Loucy (cell line): ENCODE data around the gene RASAL1.

Experiments
- H2AFZ ChIP-seq: fragments of 200-600 bp; sonication (generic); 2 replicates; pipeline ENCODE4 v1.6.0; 2016; ENCODE audit warnings: antibody characterized with exemption, mild to moderate bottlenecking, low read length, moderate library complexity
- H3F3A ChIP-seq: fragments of 200-600 bp; 2 replicates; pipeline ENCODE4 v1.6.0; 2016; ENCODE audit warnings: antibody characterized with exemption, low read depth, mild to moderate bottlenecking
- H3K27me3 ChIP-seq: fragments of 200-600 bp; sonication (generic); 2 replicates; pipeline ENCODE4 v1.6.1; 2014; ENCODE audit warnings: low read length, mild to moderate bottlenecking; ENCODE audit not compliant: insufficient read depth, poor library complexity, severe bottlenecking
- H3K36me3 ChIP-seq: fragments of 200-600 bp; sonication (generic); 2 replicates; pipeline ENCODE4 v1.6.1; 2016; ENCODE audit warnings: low read length; ENCODE audit not compliant: insufficient read depth
- H3K4me1 ChIP-seq: fragments of 200-600 bp; sonication (generic); 2 replicates; pipeline ENCODE4 v1.5.1; 2014; ENCODE audit warnings: low read length, mild to moderate bottlenecking; ENCODE audit not compliant: insufficient read depth, poor library complexity, severe bottlenecking
- H3K4me2 ChIP-seq: fragments of 200-600 bp; sonication (generic); 2 replicates; pipeline ENCODE4 v1.6.0; 2014; ENCODE audit warnings: antibody characterized with exemption, low read length, low read depth, mild to moderate bottlenecking; ENCODE audit not compliant: poor library complexity, severe bottlenecking
- H3K4me3 ChIP-seq: fragments of 200-600 bp; sonication (generic); 2 replicates; pipeline ENCODE4 v1.5.1; 2014; ENCODE audit warnings: low read length, mild to moderate bottlenecking, mixed read lengths; ENCODE audit not compliant: poor library complexity, severe bottlenecking
- H3K79me2 ChIP-seq: fragments of 200-600 bp; sonication (generic); 2 replicates; pipeline ENCODE4 v1.6.1; 2014; ENCODE audit warnings: low read length; ENCODE audit not compliant: insufficient read depth
- H3K9ac ChIP-seq: fragments of 200-600 bp; sonication (generic); 2 replicates; pipeline ENCODE4 v1.6.0; 2014; ENCODE audit warnings: mild to moderate bottlenecking, low read depth, low read length, moderate library complexity; ENCODE audit not compliant: poor library complexity, severe bottlenecking
- H3K9me2 ChIP-seq: fragments of 200-600 bp; sonication (generic); replicated peaks from 2 replicates; pipeline ENCODE4 v1.6.1; 2016; ENCODE audit warnings: low read depth, low read length, mixed read lengths
- H3K9me3 ChIP-seq: fragments of 200-600 bp; sonication (generic); 2 replicates; pipeline ENCODE4 v1.6.1; 2014; ENCODE audit warnings: mild to moderate bottlenecking, antibody characterized with exemption, low read length, low read depth; ENCODE audit not compliant: insufficient read depth
- H4K20me1 ChIP-seq: fragments of 200-600 bp; sonication (generic); 2 replicates; pipeline ENCODE4 v1.6.0; 2014; ENCODE audit warnings: antibody characterized with exemption, low read length, mild to moderate bottlenecking; ENCODE audit not compliant: insufficient read depth, poor library complexity, severe bottlenecking
- EZH2phosphoT487 ChIP-seq: fragments of 200-600 bp; IDR thresholded peaks from 2 replicates; pipeline ENCODE4 v1.6.1; 2018; ENCODE audit warnings: antibody characterized with exemption, mild to moderate bottlenecking, moderate library complexity, borderline replicate concordance
- TF ChIP-seq, protein P1 (sequence below): fragments of 200-600 bp; sonication (generic); conservative IDR thresholded peaks from 2 replicates; pipeline ENCODE4 v1.5.1; 2014; ENCODE audit warnings: mild to moderate bottlenecking, antibody characterized with exemption, low read length

RASAL1 gene

DNA sequence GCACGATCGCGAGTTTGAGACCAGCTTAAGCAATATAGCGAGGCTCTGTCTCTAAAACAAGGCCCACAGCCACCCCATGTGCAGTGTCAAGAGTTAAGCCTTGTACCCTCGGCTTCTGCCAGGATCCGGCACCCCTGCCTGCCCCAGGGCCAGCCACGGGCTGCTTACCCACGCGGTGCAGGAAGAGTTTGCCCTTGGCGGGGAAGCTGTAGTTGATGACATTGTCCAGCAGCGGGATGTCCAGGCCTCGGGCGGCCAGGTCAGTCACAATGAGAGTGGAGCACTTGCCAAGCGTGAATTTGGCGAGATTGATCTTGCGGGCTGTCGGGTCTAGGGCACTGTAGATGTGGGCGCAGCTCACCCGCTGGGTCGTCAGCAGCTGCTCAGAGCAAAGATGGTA, 36.6 kb upstream of the RASAL1 start:
- H3K4me2 ChIP-seq = no peak overlapping the region
- no peaks in the 10 kb centered on the region for H3K79me2 ChIP-seq
- H3K9ac ChIP-seq = no peak overlapping the region
- H3K36me3 ChIP-seq = peaks cover 80% of the 10 kb centered on the region; the same call in 1 of the 2 replicates
- no peaks in the 10 kb centered on the region for H3K9me3 ChIP-seq
- H3F3A ChIP-seq = no peaks in the 10 kb centered on the region
- no peaks in the 10 kb centered on the region for H4K20me1 ChIP-seq
- no peaks in the 10 kb centered on the region for H3K27me3 ChIP-seq
- H2AFZ ChIP-seq = no peak overlapping the region
- H3K4me1 ChIP-seq = no peaks in the 10 kb centered on the region
- H3K4me3 ChIP-seq = no peak overlapping the region
- no peak for TF ChIP-seq EZH2phosphoT487
- no peaks in the 10 kb centered on the region for H3K9me2 ChIP-seq

DNA sequence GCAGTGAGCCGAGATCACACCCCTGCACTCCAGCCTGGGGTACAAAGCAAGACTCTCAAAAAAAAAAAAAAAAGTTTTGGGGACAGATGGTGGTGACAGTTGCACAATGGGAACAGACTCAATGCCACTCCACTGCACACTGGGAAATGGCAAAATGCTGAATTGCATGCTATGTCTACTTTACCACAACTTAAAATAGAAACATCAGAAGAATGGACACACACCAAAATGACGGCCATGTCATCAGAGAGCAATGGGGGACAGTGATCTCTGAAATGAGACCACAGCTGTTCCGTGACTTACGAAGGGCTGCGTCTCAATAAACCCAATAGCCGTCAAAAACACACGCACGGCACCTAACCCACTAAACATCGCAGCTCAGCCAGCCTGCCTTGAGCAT, 36.0 kb upstream of the RASAL1 start:
- Histone ChIP-seq H3K36me3 (peaks cover 80% of the 10 kb centered on the region; the same call in 1 of the 2 replicates), H3K4me3 (no peak overlapping the region)

DNA sequence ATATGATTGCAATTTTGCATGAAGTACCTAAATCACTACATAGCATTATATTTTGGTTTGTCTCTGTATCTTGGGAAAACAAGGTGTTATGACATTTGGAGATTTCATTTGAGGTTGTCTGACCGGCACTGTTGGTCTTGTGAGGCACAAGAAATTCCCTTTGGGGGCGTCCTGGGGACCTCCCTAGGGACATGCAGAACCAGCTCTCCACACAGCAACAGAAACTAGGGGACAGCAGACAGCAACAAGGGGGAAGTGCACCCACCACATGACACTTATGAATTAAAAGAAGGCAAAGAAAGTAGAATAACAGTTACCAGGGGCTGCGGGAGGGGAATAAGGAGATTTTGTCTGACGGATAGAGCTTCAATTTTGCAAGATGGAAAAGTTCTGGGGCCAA, 35.4 kb upstream of the RASAL1 start:
- no peaks in the 10 kb centered on the region for H4K20me1 ChIP-seq
- no peak for TF ChIP-seq EZH2phosphoT487
- TF ChIP-seq, protein P1, sequence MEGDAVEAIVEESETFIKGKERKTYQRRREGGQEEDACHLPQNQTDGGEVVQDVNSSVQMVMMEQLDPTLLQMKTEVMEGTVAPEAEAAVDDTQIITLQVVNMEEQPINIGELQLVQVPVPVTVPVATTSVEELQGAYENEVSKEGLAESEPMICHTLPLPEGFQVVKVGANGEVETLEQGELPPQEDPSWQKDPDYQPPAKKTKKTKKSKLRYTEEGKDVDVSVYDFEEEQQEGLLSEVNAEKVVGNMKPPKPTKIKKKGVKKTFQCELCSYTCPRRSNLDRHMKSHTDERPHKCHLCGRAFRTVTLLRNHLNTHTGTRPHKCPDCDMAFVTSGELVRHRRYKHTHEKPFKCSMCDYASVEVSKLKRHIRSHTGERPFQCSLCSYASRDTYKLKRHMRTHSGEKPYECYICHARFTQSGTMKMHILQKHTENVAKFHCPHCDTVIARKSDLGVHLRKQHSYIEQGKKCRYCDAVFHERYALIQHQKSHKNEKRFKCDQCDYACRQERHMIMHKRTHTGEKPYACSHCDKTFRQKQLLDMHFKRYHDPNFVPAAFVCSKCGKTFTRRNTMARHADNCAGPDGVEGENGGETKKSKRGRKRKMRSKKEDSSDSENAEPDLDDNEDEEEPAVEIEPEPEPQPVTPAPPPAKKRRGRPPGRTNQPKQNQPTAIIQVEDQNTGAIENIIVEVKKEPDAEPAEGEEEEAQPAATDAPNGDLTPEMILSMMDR = no peak

More for the DNA sequence above, 36.0 kb upstream of the RASAL1 start:
- H3K9me2 ChIP-seq = no peaks in the 10 kb centered on the region
- no peaks in the 10 kb centered on the region for H3K9me3 ChIP-seq
- H3K27me3 ChIP-seq = no peaks in the 10 kb centered on the region
- no peak overlapping the region for H3K4me2 ChIP-seq
- TF ChIP-seq, protein P1 = no peak
- TF ChIP-seq EZH2phosphoT487 = no peak
- no peaks in the 10 kb centered on the region for H4K20me1 ChIP-seq
- no peaks in the 10 kb centered on the region for H3K4me1 ChIP-seq
- H3K79me2 ChIP-seq = no peaks in the 10 kb centered on the region
- no peak overlapping the region for H2AFZ ChIP-seq
- H3K9ac ChIP-seq = no peak overlapping the region
- no peaks in the 10 kb centered on the region for H3F3A ChIP-seq

DNA sequence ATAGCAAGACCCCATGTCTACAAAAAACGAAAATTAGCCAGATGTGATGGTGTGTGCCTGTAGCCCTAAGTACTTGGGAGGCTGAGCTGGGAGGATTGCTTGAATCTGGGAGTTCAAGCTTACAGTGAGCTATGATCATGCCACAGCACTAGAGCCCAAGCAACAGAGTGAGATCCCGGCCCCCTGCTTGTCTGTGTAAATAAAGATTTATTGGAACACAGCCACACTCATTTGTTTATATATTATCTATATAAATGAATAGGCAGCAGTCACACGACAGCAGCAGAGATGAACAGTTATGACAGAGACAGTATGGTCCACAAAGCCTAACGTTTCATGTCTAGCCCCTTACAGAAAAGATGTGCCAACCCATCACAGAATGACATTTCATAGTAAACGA, 34.9 kb upstream of the RASAL1 start:
- Histone ChIP-seq H3K9me2 (no peaks in the 10 kb centered on the region), H2AFZ (no peak overlapping the region), H3K36me3 (peaks cover 90% of the 10 kb centered on the region; the same call in 1 of the 2 replicates), H3K9me3 (no peaks in the 10 kb centered on the region), H3K4me1 (no peaks in the 10 kb centered on the region), H3K79me2 (no peaks in the 10 kb centered on the region), H3K4me2 (no peak overlapping the region), H4K20me1 (no peaks in the 10 kb centered on the region), H3K4me3 (no peak overlapping the region), H3F3A (no peaks in the 10 kb centered on the region), H3K9ac (no peak overlapping the region), H3K27me3 (no peaks in the 10 kb centered on the region)
- TF ChIP-seq, protein P1 = no peak

More for the DNA sequence above, 35.4 kb upstream of the RASAL1 start:
- no peak overlapping the region for H3K4me2 ChIP-seq
- no peaks in the 10 kb centered on the region for H3K9me2 ChIP-seq
- H3K27me3 ChIP-seq = no peaks in the 10 kb centered on the region
- H3K9me3 ChIP-seq = no peaks in the 10 kb centered on the region
- H3K9ac ChIP-seq = no peak overlapping the region
- H3K4me1 ChIP-seq = no peaks in the 10 kb centered on the region
- H3F3A ChIP-seq = no peaks in the 10 kb centered on the region
- H3K36me3 ChIP-seq = peaks cover 85% of the 10 kb centered on the region; the same call in 1 of the 2 replicates
- no peaks in the 10 kb centered on the region for H3K79me2 ChIP-seq
- no peak overlapping the region for H2AFZ ChIP-seq
- H3K4me3 ChIP-seq = no peak overlapping the region
